22Rv1 (cell line): Measurements from ENCODE around the gene ISG15.

Experiments used
- CTCF ChIP-seq: fragments of 450-650 bp; IDR thresholded peaks from 2 replicates; pipeline ENCODE4 v1.5.1; 2017; ENCODE audit warnings: mild to moderate bottlenecking
- ZFX ChIP-seq: fragments of 450-650 bp; IDR thresholded peaks from 2 replicates; pipeline ENCODE4 v1.6.1; 2017; ENCODE audit warnings: antibody characterized with exemption, borderline replicate concordance

GRCh38 chr1:1020415-1021009 is 7.2 kb downstream of the ISG15 start:
- TF ChIP-seq CTCF, result no peak
- TF ChIP-seq ZFX, result no peak
